GM21529 (cell line): Measurements from ENCODE around the gene HK1.
"Not testable (repeated sequence)": the region's sequence is repeated elsewhere in the genome, so short reads cannot be mapped to it uniquely, and the experiment has no call there.

ENCODE experiments used
- ATAC-seq: cut with Tn5 transposase; IDR thresholded peaks from one replicate; pipeline ENCODE4 v1.9.1; 2021; ENCODE audit not compliant: unreplicated experiment

The HK1 gene

DNA sequence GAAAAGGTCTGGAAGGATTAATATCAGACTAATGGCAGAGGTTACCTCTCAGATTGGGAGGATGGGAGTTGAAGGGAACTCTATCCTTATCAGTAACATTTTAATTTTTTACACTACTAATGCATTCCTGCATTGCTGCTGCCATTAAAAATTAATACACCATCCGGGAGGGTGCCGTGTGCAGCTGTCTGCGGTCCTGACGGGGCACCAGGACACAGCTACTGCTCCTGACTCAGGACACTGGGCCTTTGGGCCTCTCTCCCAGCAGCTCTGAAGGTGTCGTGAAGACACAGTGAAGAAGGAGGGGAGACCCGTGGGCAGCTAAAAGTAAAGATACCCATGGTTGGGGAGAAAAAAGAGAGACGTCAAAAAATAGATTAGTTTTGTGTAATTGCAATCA lies 23.4 kb upstream of the HK1 start:
- no peak for ATAC-seq

DNA sequence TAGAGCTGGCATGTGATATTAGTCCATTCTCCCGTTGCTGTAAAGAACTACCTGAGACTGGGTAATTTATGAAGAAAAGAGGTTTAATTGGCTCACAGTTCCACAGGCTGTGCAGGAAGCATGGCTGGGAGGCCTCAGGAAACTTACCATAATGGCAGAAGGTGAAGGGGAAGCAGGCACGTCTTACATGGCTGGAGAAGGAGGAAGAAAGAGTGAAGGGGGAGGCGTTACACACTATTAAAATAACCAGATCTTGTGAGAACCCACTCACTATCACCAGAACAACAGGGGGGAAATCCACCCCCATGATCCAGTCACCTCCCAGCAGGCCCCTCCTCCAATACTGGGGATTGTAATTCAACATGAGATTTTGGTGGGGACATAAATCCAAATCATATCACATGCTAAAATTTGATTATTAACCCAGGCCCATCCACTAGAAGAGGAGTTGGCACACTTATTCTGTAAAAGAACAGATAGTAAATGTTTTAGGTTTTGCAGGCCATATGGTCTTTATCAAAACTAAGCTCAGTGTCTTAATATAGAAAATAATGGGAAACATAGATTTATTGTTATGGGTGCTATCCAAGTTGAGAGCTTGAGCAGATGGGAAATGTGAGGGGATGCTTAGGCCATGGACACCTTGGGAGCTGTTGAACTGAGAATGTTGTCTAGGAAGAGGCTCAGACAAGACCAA lies 18.6 kb upstream of the HK1 start:
- no peak for ATAC-seq

DNA sequence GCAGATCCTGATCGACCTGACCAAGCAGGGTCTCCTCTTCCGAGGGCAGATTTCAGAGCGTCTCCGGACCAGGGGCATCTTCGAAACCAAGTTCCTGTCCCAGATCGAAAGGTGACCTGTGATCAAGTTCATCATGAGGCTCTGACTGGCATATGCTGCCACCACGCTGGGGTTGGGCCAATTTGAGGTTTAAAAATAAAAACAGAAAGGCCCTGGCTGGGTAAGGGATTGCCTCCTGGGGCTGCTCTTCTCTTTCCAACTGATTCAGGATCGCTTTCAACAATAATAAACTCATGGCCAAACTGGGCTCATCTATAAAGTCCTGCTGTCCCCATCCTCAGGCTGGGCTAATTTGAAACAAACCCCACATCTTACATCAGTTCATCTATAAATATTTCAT lies 17.1 kb upstream of the HK1 start:
- no peak for ATAC-seq

DNA sequence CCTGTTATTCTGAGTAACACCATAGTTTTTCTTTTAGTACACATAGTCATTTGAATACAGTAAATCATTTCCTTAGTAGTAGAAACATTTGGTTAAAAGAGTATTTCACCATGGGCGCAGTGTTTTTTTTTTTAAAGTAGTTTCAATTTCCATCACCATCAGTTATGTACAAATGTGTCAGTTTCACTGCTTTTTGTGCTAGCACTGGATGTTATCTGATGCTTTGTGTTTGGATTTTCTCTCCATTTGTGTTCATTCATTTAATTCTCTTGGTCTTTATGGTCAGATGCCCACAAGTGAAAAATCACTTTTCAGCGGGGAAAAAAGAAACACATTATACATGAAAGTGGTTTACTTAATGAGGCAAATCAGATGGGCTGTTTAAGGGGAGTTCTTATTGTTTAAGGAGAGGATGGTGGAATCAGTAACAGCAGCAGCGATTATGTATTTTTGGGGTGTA lies 16.0 kb upstream of the HK1 start:
- ATAC-seq: no peak

DNA sequence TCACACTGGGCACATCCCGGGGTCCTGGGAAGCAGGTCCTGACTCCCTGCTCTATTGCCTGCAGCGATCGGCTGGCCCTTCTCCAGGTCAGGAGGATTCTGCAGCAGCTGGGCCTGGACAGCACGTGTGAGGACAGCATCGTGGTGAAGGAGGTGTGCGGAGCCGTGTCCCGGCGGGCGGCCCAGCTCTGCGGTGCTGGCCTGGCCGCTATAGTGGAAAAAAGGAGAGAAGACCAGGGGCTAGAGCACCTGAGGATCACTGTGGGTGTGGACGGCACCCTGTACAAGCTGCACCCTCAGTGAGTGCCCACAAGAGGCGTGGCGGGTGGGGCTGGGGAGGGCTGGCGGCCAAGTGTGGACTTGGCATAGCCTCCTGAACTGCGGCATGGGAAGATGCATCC lies 12.8 kb upstream of the HK1 start:
- ATAC-seq: no peak

DNA sequence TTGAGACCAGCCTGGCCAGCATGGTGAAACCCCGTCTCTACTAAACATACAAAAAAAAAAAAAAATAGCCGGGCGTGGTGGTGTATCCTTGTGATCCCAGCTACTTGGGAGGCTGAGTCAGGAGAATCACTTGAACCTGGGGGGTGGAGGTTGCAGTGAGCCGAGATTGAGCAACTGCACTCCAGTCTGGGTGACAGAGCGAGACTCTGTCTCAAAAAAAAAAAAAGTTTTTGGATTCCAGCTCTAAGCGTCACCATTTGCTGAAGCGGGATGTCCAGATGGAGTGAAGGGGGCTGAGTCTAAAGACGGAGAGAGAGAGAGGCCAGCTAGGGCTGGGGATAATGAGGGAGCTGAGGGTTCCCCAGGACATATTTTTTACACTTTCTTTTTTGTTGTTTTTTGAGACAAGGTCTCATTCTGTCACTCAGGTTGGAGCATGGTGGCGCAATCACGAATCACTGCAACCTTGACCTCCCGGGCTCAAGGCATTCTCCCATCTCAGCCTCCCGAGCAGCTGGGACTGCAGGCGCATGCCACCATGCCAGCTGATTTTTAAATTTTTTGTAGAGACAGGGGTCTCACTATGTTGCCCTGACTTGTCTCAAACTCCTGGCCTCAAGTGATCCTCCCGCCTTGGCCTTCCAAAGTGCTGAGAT lies 9.4 kb upstream of the HK1 start:
- ATAC-seq: no peak

DNA sequence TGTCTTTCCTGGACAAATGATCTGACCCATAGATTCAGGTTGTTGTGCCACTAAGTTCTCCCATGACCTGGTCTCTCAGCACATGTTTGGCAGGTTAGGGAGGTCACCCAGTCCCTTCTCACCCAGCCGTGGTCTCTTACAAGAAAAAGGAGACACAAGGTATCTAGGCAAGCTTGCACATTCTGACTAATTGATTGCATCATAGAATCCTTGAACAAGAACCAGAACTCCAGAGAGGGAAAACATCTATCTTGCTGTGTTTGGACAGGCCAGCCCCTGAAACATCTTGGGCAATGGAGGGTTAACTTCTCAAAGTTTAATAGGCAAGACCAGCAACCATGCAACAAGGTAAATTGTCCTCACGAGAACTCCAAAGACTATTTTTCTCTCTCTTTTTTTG lies 8.5 kb upstream of the HK1 start:
- ATAC-seq: no peak

DNA sequence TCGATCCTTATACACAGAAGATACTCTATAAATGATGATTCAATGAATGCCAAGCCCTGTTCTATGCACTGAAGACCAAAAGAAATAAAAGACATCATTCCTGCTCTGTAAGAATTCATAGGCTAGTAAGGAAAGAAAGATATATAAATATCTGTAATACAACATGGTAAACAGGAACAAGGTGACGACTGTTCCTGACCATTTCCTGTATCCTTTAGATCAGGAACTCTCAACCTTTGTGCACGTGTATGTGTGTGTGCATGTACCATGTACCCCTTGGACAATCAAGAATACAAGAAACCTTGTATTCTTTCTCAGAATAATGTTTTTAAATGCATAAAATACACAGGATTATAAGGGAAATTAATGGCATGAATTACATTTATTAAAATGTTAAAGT lies 7.3 kb upstream of the HK1 start:
- no peak for ATAC-seq

DNA sequence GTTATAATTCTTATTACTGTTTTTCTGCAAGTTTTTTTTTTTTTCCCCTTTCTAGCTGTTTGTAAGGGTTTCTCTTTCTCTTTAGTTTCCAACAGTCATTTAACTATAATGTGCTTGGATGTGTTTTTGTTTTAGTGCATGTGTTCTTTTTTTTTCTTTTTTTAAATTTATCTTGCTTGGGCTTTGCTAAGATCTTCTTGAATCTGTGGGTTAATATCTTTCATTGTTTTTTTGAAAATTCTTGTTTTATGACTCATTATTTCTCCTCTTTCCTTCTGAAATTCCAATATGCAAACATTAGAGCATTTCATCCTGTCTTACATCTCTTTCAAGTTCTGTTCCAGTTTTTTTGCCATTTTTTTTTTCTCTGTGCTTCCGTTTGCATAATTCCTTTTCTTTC lies 5.7 kb upstream of the HK1 start:
- ATAC-seq: no peak

DNA sequence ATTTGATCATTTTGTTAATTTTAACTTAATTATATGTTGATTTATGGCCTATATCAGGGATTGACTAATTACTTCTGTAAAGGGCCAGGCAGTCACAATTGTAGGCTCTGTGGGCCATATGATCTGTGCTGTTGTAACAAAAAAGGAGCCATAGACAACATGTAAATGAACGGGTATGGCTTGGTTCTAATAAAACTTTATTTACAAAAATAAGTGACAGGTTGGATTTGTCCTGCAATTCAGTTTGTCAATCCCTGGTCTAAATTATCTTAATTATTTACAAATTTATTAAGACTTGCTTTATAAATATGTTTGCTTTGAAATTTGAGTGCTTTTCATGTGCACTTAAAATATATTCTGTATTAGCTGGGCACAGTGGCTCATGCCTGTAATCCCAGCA lies 2.9 kb upstream of the HK1 start:
- no peak for ATAC-seq

DNA sequence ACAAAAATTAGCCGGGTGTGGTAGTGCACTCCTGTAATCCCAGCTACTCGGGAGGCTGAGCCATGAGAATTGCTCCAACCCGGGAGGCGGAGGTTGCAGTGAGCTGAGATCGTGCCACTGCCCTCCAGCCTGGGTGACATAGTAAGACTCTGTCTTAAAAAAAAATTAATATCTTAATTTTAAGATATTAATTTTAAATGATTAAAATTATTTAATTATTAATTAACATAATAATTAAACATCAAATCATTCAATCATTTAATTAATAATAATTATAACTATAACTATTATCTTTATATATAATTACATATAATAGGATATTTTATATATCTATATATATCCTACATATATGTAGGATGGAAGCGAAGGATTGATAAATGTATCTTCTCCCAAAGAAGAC lies 1.8 kb upstream of the HK1 start:
- no peak for ATAC-seq

DNA sequence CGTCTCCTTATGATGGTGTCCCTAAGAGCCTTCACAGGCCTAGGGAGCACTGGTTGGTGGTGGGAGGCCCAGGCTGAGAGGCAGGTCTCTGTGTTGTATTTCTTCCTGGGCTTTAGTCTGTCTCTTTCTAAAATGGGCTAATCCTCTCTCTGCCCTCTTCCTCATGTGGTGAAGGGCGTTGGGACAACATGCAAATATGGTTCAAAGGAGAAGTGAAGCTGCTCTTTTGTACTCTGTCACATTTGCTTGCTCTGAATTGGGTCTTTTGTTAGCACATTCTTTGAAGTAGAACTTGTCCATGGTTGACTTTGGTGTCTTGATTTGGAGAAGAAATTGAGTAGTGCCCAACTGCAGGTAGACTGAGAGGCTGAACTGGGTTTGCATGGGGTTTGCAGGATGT lies 814 bp downstream of the HK1 start:
- no peak for ATAC-seq

DNA sequence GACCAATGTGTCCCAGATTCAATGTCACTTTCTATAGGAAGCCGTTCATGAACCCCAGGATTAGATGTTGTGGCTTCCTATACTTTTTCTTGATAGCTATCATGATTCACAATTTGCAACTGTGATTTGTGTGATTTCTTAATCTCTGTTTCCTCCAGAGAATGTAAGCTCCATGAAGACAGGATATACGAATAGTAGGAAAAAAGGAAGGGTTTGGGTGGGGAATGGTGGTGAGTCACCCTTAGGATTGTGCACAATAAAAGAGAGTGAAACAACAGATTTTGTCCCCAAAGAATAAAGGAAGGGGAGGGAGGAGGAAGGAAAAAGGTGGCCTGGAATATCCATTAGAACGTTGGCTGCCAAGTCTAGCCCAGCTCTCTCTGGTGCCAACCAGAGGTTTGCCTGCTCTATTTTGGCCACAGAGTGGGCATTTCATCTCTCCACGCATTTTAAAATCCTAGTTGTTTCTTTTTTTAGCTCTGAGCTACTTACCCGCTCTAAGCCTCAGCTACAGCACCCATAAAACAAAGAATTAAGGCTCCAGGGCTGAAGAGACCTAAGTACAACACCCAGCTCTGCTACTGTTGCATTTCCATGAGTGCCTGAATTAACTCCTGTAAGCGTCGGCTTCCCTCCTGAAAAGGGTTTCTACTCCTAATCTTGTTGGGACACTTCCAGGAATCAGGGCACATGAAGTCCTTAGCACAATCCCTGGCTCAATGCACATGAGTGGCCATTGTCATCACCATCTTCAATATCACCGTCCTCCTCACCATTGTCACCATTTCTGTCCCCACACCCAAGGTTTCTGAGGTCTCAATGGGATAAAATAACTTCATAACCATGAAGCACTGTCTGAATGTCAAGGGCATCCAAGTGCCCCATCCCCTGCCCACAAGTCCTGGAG lies 3.5 kb downstream of the HK1 start:
- ATAC-seq: no peak

DNA sequence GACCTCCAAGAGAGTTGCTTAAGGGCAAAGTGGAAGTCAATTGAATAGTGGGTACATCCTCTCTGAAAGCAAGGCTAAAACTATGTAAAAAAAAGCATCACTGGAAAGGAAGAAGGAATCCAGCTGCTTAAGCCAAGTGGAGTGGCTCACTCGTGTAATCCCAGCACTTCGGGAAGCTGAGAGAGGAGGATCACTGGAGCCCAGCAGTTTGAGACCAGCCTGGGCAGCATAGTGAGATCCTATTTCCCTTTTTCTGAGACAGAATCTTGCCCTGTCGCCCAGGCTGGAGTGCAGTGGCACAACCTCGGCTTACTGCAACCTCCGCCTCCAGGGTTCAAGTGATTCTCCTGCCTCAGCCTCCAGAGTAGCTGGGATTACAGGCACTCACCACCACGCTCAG lies 6.1 kb downstream of the HK1 start:
- not testable (repeated sequence) for ATAC-seq

DNA sequence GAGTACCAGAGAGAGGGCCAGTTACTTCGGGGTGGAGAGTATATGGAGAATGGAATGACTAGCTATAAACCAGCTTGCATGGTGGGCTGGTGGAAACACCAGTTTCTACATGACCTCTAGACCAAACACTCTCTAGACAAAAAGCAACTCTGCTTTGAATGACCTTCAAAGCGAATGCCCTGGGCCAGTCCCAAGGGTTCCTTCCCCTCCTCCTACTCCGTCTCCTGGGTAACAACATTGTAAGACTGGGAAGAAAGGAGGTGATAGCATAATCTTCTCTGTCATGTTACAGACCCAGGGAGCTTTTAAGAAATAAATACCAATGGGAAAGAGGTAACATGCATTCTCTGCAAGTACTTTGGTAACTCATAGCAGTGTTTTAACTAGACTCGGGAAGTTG lies 7.4 kb downstream of the HK1 start:
- ATAC-seq: no peak

DNA sequence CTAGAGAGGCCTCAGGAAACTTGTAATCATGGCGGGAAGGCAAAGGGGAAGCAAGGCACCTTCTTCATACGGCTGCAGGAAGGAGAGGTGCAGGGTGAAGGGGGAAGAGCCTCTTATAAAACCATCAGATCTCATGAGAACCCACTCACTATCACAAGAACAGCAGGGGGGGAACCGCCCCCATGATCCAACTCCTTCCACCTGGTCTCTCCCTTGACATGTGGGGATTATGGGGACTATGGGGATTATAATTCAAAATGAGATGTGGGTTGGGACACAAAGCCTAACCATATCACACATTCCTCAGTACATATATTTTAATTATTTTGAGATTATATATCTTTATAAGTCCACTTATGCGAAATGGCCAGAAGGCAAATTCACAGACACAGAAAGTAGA lies 8.9 kb downstream of the HK1 start:
- ATAC-seq: no peak

DNA sequence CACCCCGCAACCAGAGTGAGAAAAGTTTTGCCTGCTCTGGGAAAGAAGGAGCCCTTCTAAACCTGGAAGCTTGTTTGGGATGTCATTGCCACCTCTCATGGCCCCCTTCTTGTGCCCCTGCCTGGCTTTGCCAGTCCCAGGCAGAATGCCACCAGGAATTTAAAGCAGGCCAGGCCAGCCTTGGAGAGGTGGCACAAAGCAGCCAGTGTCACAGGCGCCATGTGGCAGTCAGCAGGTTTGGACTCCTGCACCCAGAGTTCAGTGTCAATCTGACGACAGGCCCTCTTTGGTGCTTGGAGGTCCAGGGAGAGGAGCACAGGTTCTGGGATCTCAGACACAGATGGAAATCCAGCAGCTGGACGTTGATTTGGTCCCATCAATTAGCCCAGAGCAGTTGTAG lies 12.7 kb downstream of the HK1 start:
- ATAC-seq: no peak

DNA sequence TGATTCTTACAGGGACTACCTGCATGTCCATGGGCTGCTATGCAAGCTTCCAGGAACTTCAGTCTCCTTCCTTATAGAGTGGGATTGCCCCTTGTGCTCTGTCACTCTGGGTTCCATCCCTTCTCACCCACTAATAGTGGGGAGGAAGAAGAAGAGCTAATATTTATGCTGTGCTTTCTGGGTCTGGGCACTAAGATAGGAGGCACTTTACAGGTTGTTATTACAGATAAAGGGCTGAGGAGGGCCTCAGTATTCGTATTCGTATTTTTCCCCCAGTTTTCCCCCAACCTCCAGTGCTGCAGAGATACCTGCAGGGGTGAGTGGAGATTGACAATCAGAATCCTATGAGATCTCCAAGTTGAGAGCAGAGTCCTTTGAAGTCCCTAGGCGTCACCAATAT lies 14.2 kb downstream of the HK1 start:
- ATAC-seq: no peak

DNA sequence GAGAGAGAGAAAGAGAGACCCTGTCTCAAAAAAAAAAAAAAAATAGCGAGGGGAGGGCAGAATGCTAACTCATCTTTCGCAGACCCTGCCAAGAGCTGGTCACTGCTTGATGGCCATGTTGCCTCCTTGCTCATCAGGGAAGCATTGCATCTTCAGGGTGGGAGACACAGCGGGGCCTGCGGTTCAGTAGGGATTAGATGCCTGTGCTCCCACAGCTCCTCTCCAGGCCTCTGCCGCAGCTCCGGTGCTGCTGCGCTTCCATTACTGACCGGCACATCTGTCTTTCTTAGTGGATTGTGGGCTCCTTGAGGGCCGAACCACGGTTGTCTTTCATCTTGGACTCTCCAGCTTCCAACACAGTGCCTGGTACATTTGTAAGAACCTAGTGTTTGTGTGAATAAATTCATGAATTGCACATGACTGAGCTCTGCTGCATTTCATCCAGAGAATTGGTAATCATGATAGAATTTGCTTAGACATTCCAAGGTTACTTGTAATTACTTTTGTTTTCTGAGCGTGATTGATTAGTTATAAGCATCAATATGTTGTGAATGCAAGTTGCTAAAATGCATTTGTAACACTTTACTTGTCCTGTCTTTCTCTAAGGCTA lies 16.8 kb downstream of the HK1 start:
- no peak for ATAC-seq

DNA sequence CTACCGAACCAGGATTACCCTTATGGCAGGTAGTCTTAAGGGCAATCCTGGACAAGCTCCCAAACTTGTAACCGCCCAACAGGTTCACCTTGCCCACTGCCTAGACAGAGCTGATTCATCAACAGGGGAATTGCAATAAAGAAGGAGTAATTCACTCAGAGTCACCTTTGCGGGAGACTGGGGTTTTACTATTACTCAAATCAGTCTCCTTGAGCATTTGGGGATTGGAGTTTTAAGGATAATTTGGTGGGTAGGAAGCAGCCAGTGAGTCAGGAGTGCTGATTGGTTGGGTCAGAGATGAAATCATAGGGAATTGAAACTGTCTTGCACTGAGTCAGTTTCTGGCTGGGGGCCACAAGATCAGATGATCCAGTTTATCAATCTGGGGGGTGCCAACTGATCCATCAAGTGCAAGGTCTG lies 25.3 kb downstream of the HK1 start:
- no peak for ATAC-seq

DNA sequence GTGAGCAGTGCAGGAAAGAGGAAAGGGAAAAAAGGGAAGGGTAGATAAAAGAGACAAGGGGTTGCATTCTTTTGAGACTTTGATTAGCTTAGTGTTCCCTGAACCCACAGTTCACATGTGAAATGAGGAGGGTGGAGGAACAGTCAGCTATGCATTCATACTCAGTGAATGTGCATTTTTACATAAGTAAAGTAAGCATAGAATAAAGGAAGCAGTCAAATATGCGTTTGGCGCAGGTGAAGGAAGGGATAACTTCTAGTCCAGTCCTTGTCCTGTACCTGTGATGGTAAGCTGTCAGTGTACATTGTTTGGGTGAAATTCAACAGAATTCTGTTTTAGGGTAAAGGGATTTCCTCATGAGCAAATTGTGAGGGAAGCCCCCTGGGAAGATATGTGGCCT lies 28.1 kb downstream of the HK1 start:
- no peak for ATAC-seq

DNA sequence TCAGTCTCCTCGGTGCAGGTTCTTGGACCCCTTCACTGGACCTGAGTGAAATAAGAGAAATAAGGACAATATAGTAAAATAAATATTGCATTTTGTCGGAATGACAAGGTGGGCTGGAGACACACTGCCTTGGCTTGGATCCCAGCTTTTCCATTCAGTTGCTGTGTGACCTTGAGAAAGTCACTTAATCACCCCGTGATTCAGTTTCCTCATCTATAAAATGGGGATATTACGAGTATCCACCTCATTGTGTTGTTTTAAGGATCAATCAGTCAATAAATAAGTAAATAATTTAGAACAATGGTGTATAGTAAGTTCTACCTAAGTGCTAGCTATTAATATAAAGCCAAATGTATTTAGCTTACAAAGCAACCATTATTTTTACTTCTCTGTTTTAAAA lies 29.1 kb downstream of the HK1 start:
- ATAC-seq: no peak
